RWPE2 (cell line): ENCODE data around the gene BHLHE23.
A peak's percentile ranks its signal among the peaks of the same experiment; 100 is the strongest.

Experiments used
- ATAC-seq: fragments of 200-7000 bp; cut with Tn5 transposase; 3 replicates; pipeline ENCODE4 v1.9.1; 2021; ENCODE audit warnings: low read depth
- DNase-seq: peaks from one replicate; pipeline ENCODE4 v3.0.0-alpha.2; 2020; ENCODE audit warnings: low spot score
- H3K27ac ChIP-seq: fragments of 450-650 bp; 2 replicates; pipeline ENCODE4 v1.5.1; 2017; ENCODE audit warnings: mild to moderate bottlenecking; ENCODE audit not compliant: poor library complexity, severe bottlenecking
- H3K27me3 ChIP-seq: fragments of 250-450 bp; sonication (Bioruptor Pico); 2 replicates; pipeline ENCODE4 v1.5.1; 2021; ENCODE audit warnings: mild to moderate bottlenecking, moderate library complexity; ENCODE audit not compliant: insufficient read depth, poor library complexity, severe bottlenecking
- H3K36me3 ChIP-seq: fragments of 250-450 bp; sonication (Bioruptor Pico); 2 replicates; pipeline ENCODE4 v1.5.1; 2020; ENCODE audit warnings: low read depth, mild to moderate bottlenecking, moderate library complexity
- H3K4me1 ChIP-seq: fragments of 250-450 bp; sonication (Bioruptor Pico); 2 replicates; pipeline ENCODE4 v1.5.1; 2021; ENCODE audit warnings: mild to moderate bottlenecking, moderate library complexity; ENCODE audit not compliant: insufficient read depth, poor library complexity, severe bottlenecking
- H3K4me3 ChIP-seq: fragments of 250-450 bp; sonication (Bioruptor Pico); 2 replicates; pipeline ENCODE4 v1.5.1; 2021; ENCODE audit warnings: mild to moderate bottlenecking, moderate library complexity; ENCODE audit not compliant: severe bottlenecking
- H3K9me3 ChIP-seq: fragments of 250-450 bp; sonication (Bioruptor Pico); 2 replicates; pipeline ENCODE4 v1.5.1; 2021; ENCODE audit warnings: mild to moderate bottlenecking, moderate library complexity; ENCODE audit not compliant: severe bottlenecking
- CTCF ChIP-seq: fragments of 450-650 bp; IDR thresholded peaks from one replicate; pipeline ENCODE4 v1.5.1; 2017; ENCODE audit warnings: mild to moderate bottlenecking, moderate library complexity; ENCODE audit not compliant: poor library complexity, severe bottlenecking

The BHLHE23 gene

GRCh38 chr20:63009045-63009961 is 2.5 kb upstream of the BHLHE23 start:
- ATAC-seq (peak; percentile 72), DNase-seq (no peak)
- H3K27me3 ChIP-seq: peaks cover 98% of the 10 kb centered on the region
- peaks cover 11% of the 10 kb centered on the region for H3K9me3 ChIP-seq
- no peak overlapping the region for H3K4me3 ChIP-seq
- H3K27ac ChIP-seq: no peak overlapping the region
- no peaks in the 10 kb centered on the region for H3K4me1 ChIP-seq
- peak; percentile 100 for TF ChIP-seq CTCF
- H3K36me3 ChIP-seq: no peaks in the 10 kb centered on the region

- H3K4me1 ChIP-seq: no peaks in the 10 kb centered on the region
- no peaks in the 10 kb centered on the region for H3K36me3 ChIP-seq
- ATAC-seq (peak; percentile 11), DNase-seq (no peak)
- H3K9me3 ChIP-seq: peaks cover 10% of the 10 kb centered on the region
- no peak overlapping the region for H3K27ac ChIP-seq
- H3K27me3 ChIP-seq: peaks cover 98% of the 10 kb centered on the region
- no peak for TF ChIP-seq CTCF
- H3K4me3 ChIP-seq: no peak overlapping the region
Observed at GRCh38 chr20:63008541-63009044, 1.8 kb upstream of the BHLHE23 start.

- no peaks in the 10 kb centered on the region for H3K4me1 ChIP-seq
Observed at GRCh38 chr20:63007646-63008488, 1.1 kb upstream of the BHLHE23 start.

GRCh38 chr20:63007360-63007645 is 539 bp upstream of the BHLHE23 start:
- no peaks in the 10 kb centered on the region for H3K9me3 ChIP-seq
- H3K27ac ChIP-seq: no peak overlapping the region
- peaks cover 98% of the 10 kb centered on the region for H3K27me3 ChIP-seq
- no peaks in the 10 kb centered on the region for H3K4me1 ChIP-seq
- no peak overlapping the region for H3K4me3 ChIP-seq
- no peak for DNase-seq
- no peaks in the 10 kb centered on the region for H3K36me3 ChIP-seq
- no peak for ATAC-seq
- no peak for TF ChIP-seq CTCF

More at GRCh38 chr20:63007646-63008488, 1.1 kb upstream of the BHLHE23 start:
- peaks cover 3% of the 10 kb centered on the region for H3K9me3 ChIP-seq
- no peak for TF ChIP-seq CTCF
- H3K4me3 ChIP-seq: no peak overlapping the region
- DNase-seq (no peak), ATAC-seq (peak; percentile 2; the same call in 1 of the 3 replicates)
- no peaks in the 10 kb centered on the region for H3K36me3 ChIP-seq
- H3K27me3 ChIP-seq: peaks cover 98% of the 10 kb centered on the region
- no peak overlapping the region for H3K27ac ChIP-seq
